CD4-positive, alpha-beta memory T cell (primary cell): Measurements from ENCODE around the gene KNCN. TPM values are rescaled to one million over a fixed set of nuclear protein-coding genes. Genes with fewer than 3 reads are reported as not detected.

Experiments used
- CTCF ChIA-PET: fragments of 350-600 bp; sonication (Branson Sonifier 250); formaldehyde crosslinking; loops from one replicate; lab custom pipeline; 2021; ENCODE audit warnings: inconsistent platforms; ENCODE audit not compliant: partially characterized antibody; lab: Charles Lee
- POLR2A ChIA-PET: fragments of 350-600 bp; sonication (Branson Sonifier 250); formaldehyde crosslinking; loops from one replicate; lab custom pipeline; 2021; ENCODE audit not compliant: partially characterized antibody; lab: Charles Lee
- DNase-seq, 5 donors: peaks; one replicate each; pipeline versions ENCODE4 v3.0.0 to v3.0.0-alpha.2; 2020 to 2022; ENCODE audit warnings: mixed read lengths in 1 of 5
- H3K27ac ChIP-seq: one replicate; pipeline ENCODE4 v1.7.0; 2013; ENCODE audit warnings: low read depth, low read length
- H3K27me3 ChIP-seq: 2 replicates; pipeline ENCODE4 v1.7.0; 2013; ENCODE audit warnings: mild to moderate bottlenecking, low read length, moderate library complexity; ENCODE audit not compliant: insufficient read depth
- H3K36me3 ChIP-seq: 2 replicates; pipeline ENCODE4 v1.7.0; 2013; ENCODE audit warnings: mild to moderate bottlenecking, low read length, moderate library complexity; ENCODE audit not compliant: insufficient read depth
- H3K4me1 ChIP-seq: 2 replicates; pipeline ENCODE4 v1.7.0; 2013; ENCODE audit warnings: mild to moderate bottlenecking, low read length, moderate library complexity; ENCODE audit not compliant: insufficient read depth
- H3K4me3 ChIP-seq, 2 donors: one replicate each; pipeline ENCODE4 v1.7.0; 2013; ENCODE audit warnings: low read length in 2 of 2, mild to moderate bottlenecking in 1 of 2
- H3K9me3 ChIP-seq, 2 donors: one replicate each; pipeline ENCODE4 v1.7.0; 2013; ENCODE audit warnings: low read length in 2 of 2, control low read depth in 1 of 2; ENCODE audit not compliant: control insufficient read depth in 1 of 2
- H3K27ac Mint-ChIP-seq, 7 donors: one replicate each; pipeline ENCODE4 v1.8.0; 2020 to 2021; ENCODE audit warnings: mixed read lengths in 7 of 7, mild to moderate bottlenecking in 6 of 7, inconsistent platforms in 3 of 7, moderate library complexity in 3 of 7
- H3K27me3 Mint-ChIP-seq, 2 donors: one replicate each; pipeline ENCODE4 v1.8.0; 2020 to 2021; ENCODE audit warnings: mixed read lengths in 2 of 2
- H3K36me3 Mint-ChIP-seq, 2 donors: one replicate each; pipeline ENCODE4 v1.8.0; 2020 to 2021; ENCODE audit warnings: mixed read lengths in 2 of 2, inconsistent platforms in 1 of 2, mild to moderate bottlenecking in 1 of 2
- H3K4me1 Mint-ChIP-seq, 4 donors: one replicate each; pipeline ENCODE4 v1.8.0; 2020 to 2021; ENCODE audit warnings: mixed read lengths in 4 of 4, mild to moderate bottlenecking in 1 of 4
- H3K4me3 Mint-ChIP-seq, 8 donors: one replicate each; pipeline ENCODE4 v1.8.0; 2020 to 2021; ENCODE audit warnings: mixed read lengths in 8 of 8, mild to moderate bottlenecking in 7 of 8, moderate library complexity in 6 of 8, inconsistent platforms in 3 of 8
- H3K9me3 Mint-ChIP-seq, 8 donors: one replicate each; pipeline ENCODE4 v1.8.0; 2020 to 2021; ENCODE audit warnings: mixed read lengths in 8 of 8, mild to moderate bottlenecking in 5 of 8, inconsistent platforms in 3 of 8, moderate library complexity in 1 of 8
- intact Hi-C: fragments of 100-400 bp; cut with micrococcal nuclease; formaldehyde crosslinking; loops from one replicate; pipeline ENCODE4 v1.15.1; 2023
- polyA plus RNA-seq, 2 donors: library from polyadenylated mRNA; unstranded; fragments of 300-500 nt; fragmentation: Illumina TruSeq; gene quantifications; one replicate each; pipeline ENCODE4 v1.2.3, GENCODE V29; 2021
- total RNA-seq, 2 experiments: library from RNA; stranded (reverse); gene quantifications; one replicate each; pipeline ENCODE4 v1.2.3, GENCODE V29; 2021

The KNCN gene
- total and polyA plus RNA-seq, 4 experiments from 2014 or later, result not detected

DNA sequence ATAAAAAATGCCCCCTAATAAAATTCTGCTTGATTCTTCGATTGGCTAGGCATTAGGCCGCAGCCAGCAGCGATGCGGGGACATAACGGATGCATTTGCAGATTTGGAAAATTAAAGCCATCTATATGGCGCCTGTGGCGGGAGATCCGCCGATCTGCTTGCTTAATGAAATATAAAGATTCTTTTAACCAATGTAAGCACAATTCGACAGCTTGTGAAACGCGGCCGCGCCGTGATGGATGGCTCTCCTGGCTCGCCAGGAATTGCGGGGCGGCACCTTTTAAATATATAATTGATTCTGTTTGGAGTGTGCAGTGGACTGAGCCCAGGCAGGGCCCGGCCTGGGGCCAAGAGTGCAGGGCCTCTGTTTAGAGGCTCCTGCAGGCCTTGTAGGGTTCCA lies 53.8 kb downstream of the KNCN start:
- no peak overlapping the region for H3K4me3 Mint-ChIP-seq
- Histone ChIP-seq H3K4me3 (no peak overlapping the region), H3K9me3 (no peaks in the 10 kb centered on the region), H3K36me3 (no peaks in the 10 kb centered on the region), H3K4me1 (no peaks in the 10 kb centered on the region), H3K27ac (no peak overlapping the region), H3K27me3 (peaks cover 10% of the 10 kb centered on the region)
- H3K27me3 Mint-ChIP-seq, result peaks cover 29 to 48% of the 10 kb centered on the region in 2 donors
- H3K9me3 Mint-ChIP-seq, result no peaks in the 10 kb centered on the region
- CTCF ChIA-PET, result no interaction called here
- no peak for DNase-seq
- H3K36me3 Mint-ChIP-seq, result no peaks in the 10 kb centered on the region
- POLR2A ChIA-PET, result interaction anchor here (0.7 kb wide), 1 partner anchor 20 kb away, joined by 3 read pairs; no protein-coding TSS in a partner anchor
- no peak overlapping the region for H3K27ac Mint-ChIP-seq
- intact Hi-C loops, result no loop called here
- H3K4me1 Mint-ChIP-seq, result peaks cover 0 to 2% (median 0%) of the 10 kb centered on the region in 4 donors

GRCh38 chr1:46497020-46497419 lies 54.4 kb downstream of the KNCN start:
- Mint-ChIP-seq H3K27ac (no peak overlapping the region), H3K4me3 (no peak overlapping the region), H3K27me3 (peaks cover 34 to 51% of the 10 kb centered on the region in 2 donors), H3K36me3 (no peaks in the 10 kb centered on the region), H3K9me3 (no peaks in the 10 kb centered on the region), H3K4me1 (peaks cover 0 to 4% (median under 1%) of the 10 kb centered on the region in 4 donors)
- no peaks in the 10 kb centered on the region for H3K9me3 ChIP-seq
- peaks cover 10% of the 10 kb centered on the region for H3K27me3 ChIP-seq
- H3K36me3 ChIP-seq, result no peaks in the 10 kb centered on the region
- intact Hi-C loops, result no loop called here
- no peak overlapping the region for H3K27ac ChIP-seq
- no peak overlapping the region for H3K4me3 ChIP-seq
- no peak for DNase-seq
- no peaks in the 10 kb centered on the region for H3K4me1 ChIP-seq
- CTCF ChIA-PET, result no interaction called here
- POLR2A ChIA-PET, result no interaction called here

DNA sequence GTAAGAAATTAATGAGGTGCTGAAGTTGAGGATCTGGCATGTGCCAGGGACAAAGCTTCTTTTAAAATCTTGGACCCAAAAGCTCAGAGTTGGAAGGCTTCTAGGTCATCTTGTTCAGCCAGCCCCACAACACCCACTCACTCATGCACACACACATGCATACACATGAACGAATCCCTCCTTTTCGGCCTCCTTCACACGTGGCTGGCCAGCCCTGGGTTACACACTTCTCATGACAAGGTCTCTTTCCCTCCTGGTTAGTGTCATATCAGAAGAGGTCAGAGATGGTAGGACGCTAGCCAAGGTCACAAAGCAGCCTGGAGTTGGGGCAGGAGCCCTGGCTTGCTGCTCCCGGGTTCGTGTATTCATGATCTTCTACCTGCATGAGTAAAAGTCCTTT lies 54.9 kb downstream of the KNCN start:
- no peaks in the 10 kb centered on the region for H3K4me1 ChIP-seq
- peaks cover 38 to 53% of the 10 kb centered on the region in 2 donors for H3K27me3 Mint-ChIP-seq
- peaks cover 3 to 6% (median 4%) of the 10 kb centered on the region in 4 donors for H3K4me1 Mint-ChIP-seq
- H3K27ac Mint-ChIP-seq, result no peak overlapping the region
- no peak overlapping the region for H3K4me3 Mint-ChIP-seq
- H3K27me3 ChIP-seq, result peaks cover 15% of the 10 kb centered on the region
- no peak overlapping the region for H3K4me3 ChIP-seq
- intact Hi-C loops, result no loop called here
- H3K36me3 Mint-ChIP-seq, result no peaks in the 10 kb centered on the region
- H3K27ac ChIP-seq, result no peak overlapping the region
- no peaks in the 10 kb centered on the region for H3K9me3 Mint-ChIP-seq
- ChIA-PET POLR2A (no interaction called here), CTCF (interaction anchor here (1.4 kb wide), 1 partner anchor 19 kb away, joined by 3 read pairs; no protein-coding TSS in a partner anchor)
- no peaks in the 10 kb centered on the region for H3K9me3 ChIP-seq
- no peaks in the 10 kb centered on the region for H3K36me3 ChIP-seq
- DNase-seq, result no peak

- no peak overlapping the region for H3K4me3 ChIP-seq
- no peaks in the 10 kb centered on the region for H3K9me3 ChIP-seq
- intact Hi-C loops, result no loop called here
- no peaks in the 10 kb centered on the region for H3K4me1 ChIP-seq
- CTCF ChIA-PET, result interaction anchor here (0.9 to 1.4 kb wide), 2 partner anchors 18 to 37 kb away, joined by 3 read pairs; no protein-coding TSS in a partner anchor
- POLR2A ChIA-PET, result no interaction called here
- H3K27me3 ChIP-seq, result peaks cover 15% of the 10 kb centered on the region
- Mint-ChIP-seq H3K36me3 (no peaks in the 10 kb centered on the region), H3K9me3 (no peaks in the 10 kb centered on the region), H3K4me1 (peaks cover 3 to 7% (median 4%) of the 10 kb centered on the region in 4 donors), H3K27ac (no peak overlapping the region), H3K4me3 (no peak overlapping the region), H3K27me3 (peaks cover 38 to 56% of the 10 kb centered on the region in 2 donors)
- H3K27ac ChIP-seq, result no peak overlapping the region
- H3K36me3 ChIP-seq, result no peaks in the 10 kb centered on the region
- no peak for DNase-seq
Observed at GRCh38 chr1:46495778-46496177, 55.7 kb downstream of the KNCN start.

Other genes starting within 250 kb of the KNCN start
- gene LRRC41, start 248.0 kb downstream of the KNCN start, total RNA-seq, result 10 to 100 TPM; 31.8 to 32.0 TPM
- 10 to 100 TPM; 47.8 to 66.1 TPM for gene LRRC41, start 248.0 kb downstream of the KNCN start, polyA plus RNA-seq
- 100 to 1,000 TPM; 123 to 128 TPM for gene UQCRH, start 247.9 kb downstream of the KNCN start, total RNA-seq
- 100 to 1,000 TPM; 251 to 272 TPM for gene UQCRH, start 247.9 kb downstream of the KNCN start, polyA plus RNA-seq
- 10 to 100 TPM; 26.4 to 26.9 TPM for gene NSUN4, start 210.8 kb downstream of the KNCN start, total RNA-seq
- gene NSUN4, start 210.8 kb downstream of the KNCN start, polyA plus RNA-seq, result 10 to 100 TPM in 1 of 2 donors, 1 to 10 TPM in 1; 7.7 to 18.7 TPM
- gene FAAH, start 157.3 kb downstream of the KNCN start, total RNA-seq, result 10 to 100 TPM in 1 of 2 experiments, 1 to 10 TPM in 1; 7.7 to 10.7 TPM
- 1 to 10 TPM; 2.0 to 4.2 TPM for gene FAAH, start 157.3 kb downstream of the KNCN start, polyA plus RNA-seq
- not detected for gene DMBX1, start 61.8 kb downstream of the KNCN start, total RNA-seq
- not detected for gene DMBX1, start 61.8 kb downstream of the KNCN start, polyA plus RNA-seq
- 10 to 100 TPM; 54.3 to 54.9 TPM for gene MKNK1, start 52.6 kb upstream of the KNCN start, total RNA-seq
- 10 to 100 TPM; 29.3 to 33.4 TPM for gene MKNK1, start 52.6 kb upstream of the KNCN start, polyA plus RNA-seq
- gene MOB3C, start 65.2 kb upstream of the KNCN start, total RNA-seq, result 10 to 100 TPM; 27.8 to 29.5 TPM
- 10 to 100 TPM in 1 of 2 donors, 1 to 10 TPM in 1; 9.8 to 19.1 TPM for gene MOB3C, start 65.2 kb upstream of the KNCN start, polyA plus RNA-seq
- 10 to 100 TPM; 32.9 to 37.6 TPM for gene ATPAF1, start 116.7 kb upstream of the KNCN start, total RNA-seq
- 100 to 1,000 TPM in 1 of 2 donors, 10 to 100 TPM in 1; 76.6 to 128 TPM for gene ATPAF1, start 116.7 kb upstream of the KNCN start, polyA plus RNA-seq
- gene TEX38, start 120.2 kb upstream of the KNCN start, total RNA-seq, result not detected
- under 1 TPM in 1 of 2 donors, not detected in 1; 0.25 TPM for gene TEX38, start 120.2 kb upstream of the KNCN start, polyA plus RNA-seq
- 10 to 100 TPM; 96.7 to 98.5 TPM for gene EFCAB14, start 167.5 kb upstream of the KNCN start, total RNA-seq
- gene EFCAB14, start 167.5 kb upstream of the KNCN start, polyA plus RNA-seq, result 100 to 1,000 TPM in 1 of 2 donors, 10 to 100 TPM in 1; 87.0 to 117 TPM
- gene CYP4B1, start 247.4 kb upstream of the KNCN start, total RNA-seq, result not detected
- 1 to 10 TPM; 1.4 to 2.5 TPM for gene CYP4B1, start 247.4 kb upstream of the KNCN start, polyA plus RNA-seq